Skin epidermis (tissue), 12 donors: Measurements from ENCODE around the gene RYK.
"Not testable (repeated sequence)": the region's sequence is repeated elsewhere in the genome, so short reads cannot be mapped to it uniquely, and the experiment has no call there.

Experiments
- H3K27ac ChIP-seq, 21 experiments: fragments of 200-600 bp; sonication (generic) in 11 of 21; one replicate each; pipeline ENCODE4 v1.5.0; 2020; ENCODE audit warnings: mild to moderate bottlenecking in 3 of 21, inconsistent platforms in 2 of 21, moderate library complexity in 2 of 21
- H3K4me3 ChIP-seq, 7 experiments: fragments of 200-600 bp; sonication (generic) in 2 of 7; one replicate each; pipeline ENCODE4 v1.5.0; 2020; ENCODE audit warnings: inconsistent platforms in 2 of 7, mild to moderate bottlenecking in 2 of 7, moderate library complexity in 1 of 7

RYK gene

DNA sequence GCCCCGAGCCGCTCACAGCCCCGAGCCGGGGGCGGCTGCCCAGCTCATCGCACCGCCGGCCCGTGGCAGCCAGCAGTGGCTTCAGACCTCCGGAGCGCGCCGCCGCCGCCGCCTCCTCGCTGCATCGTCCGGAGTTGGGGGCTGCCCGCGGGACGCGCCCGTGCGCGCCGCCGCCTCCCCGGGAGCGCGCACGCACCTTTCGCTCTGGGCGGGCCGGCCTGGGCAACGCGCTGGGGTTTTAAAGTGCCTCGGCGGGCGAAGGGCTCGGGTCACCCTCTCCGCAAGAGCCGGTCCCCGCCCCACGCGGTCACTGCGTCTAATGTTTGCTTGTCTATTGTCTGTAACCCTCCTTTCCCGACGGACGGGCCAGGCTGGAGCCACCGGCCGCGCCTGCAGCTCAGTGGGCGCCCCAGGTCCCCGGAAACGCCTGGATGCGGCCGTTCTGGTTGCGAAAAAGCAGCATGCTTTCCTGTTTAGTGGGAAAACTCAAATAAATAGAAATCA lies at the start of gene RYK:
Gene RYK (minus strand): TSS at position 143 of the 504 bp plus-strand sequence. CDS start 205 bp downstream, outside the sequence.
- Histone ChIP-seq H3K4me3 (peak within 1 kb of the TSS; percentile 64 to 90 (median 79)), H3K27ac (peak within 1 kb of the TSS; percentile 62 to 94 (median 87))

DNA sequence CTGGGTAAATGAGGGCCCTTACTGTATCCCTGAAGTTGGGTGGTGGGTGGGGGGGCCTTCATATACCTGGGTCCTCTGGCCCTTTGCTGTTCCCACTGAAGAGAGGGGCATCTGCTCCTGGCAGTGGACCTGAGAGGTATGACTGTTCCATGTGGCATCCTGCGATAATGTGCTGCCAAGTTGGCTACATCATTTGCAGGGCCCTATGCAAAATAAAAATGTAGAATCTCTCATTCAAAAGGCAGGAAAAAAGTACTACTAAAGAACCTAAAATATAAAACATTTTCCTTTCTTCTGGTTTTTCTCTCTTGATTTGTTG lies 49.2 kb upstream of the RYK start:
- no peak overlapping the region for H3K27ac ChIP-seq
- H3K4me3 ChIP-seq: no peak overlapping the region

GRCh38 chr3:134299185-134299887 lies 48.7 kb upstream of the RYK start:
- H3K27ac ChIP-seq: no peak overlapping the region

GRCh38 chr3:134298249-134298648 lies 47.6 kb upstream of the RYK start:
- no peak overlapping the region for H3K4me3 ChIP-seq
- H3K27ac ChIP-seq: no peak overlapping the region

More at GRCh38 chr3:134299185-134299887, 48.7 kb upstream of the RYK start:
- no peak overlapping the region for H3K4me3 ChIP-seq

GRCh38 chr3:134296616-134297015 lies 46.0 kb upstream of the RYK start:
- Histone ChIP-seq H3K27ac (no peak overlapping the region), H3K4me3 (no peak overlapping the region)

- H3K27ac ChIP-seq: no peak overlapping the region
- no peak overlapping the region for H3K4me3 ChIP-seq
These were observed 45.3 kb upstream of the RYK start for GRCh38 chr3:134295930-134296329.

DNA sequence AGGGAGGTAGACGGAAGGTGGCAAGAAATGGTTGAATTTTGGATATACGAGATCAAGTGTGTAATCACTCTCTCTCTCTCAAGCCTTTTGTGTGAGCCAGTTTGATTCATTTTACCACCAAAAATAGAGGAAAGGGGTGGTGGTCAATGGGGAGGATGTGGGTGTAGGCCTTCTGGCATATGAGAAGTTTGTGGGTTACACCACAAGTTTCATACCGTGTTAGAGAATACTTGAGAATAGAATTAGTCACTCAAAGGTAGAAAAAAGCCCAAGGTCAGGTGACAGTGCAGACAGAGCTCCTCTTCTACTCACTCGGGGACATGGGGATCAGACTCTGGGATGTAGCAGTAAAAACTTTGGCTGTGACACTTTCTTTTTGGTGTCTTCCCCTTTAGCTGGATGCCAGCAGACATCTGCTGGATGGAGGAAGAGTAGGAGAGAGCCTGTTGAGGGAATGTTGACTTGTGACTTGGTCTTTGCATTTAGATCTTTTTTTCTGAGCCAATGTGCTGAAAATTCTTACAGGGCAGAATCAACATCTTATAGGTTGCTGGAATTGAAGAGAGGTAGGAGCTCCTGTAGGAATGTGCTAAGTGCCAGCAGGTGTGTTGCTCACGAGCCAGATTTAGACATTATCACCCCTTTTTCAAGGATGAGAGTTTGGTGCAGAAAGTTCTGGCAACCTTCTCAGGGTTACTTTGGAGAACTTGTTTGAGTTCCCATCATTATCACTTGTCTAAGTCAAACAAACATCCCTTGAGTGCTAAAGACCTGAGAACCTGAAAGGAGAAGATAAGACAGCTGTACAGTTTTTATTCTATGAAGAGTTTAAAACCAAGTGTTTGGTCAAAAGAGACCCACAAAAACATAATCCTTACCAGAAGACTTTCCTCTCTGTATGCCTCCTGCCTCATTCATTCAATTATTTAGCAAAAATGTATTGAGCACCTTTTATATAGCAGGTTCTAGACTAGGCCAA lies 43.9 kb upstream of the RYK start:
- Histone ChIP-seq H3K4me3 (no peak overlapping the region), H3K27ac (no peak overlapping the region)

GRCh38 chr3:134291319-134292254 lies 40.9 kb upstream of the RYK start:
- H3K27ac ChIP-seq: peak overlapping the region in 10 of 21 experiments; percentile 14 to 59 (median 31)
- no peak overlapping the region for H3K4me3 ChIP-seq

GRCh38 chr3:134287512-134287911 lies 36.9 kb upstream of the RYK start:
- Histone ChIP-seq H3K4me3 (no peak overlapping the region), H3K27ac (no peak overlapping the region)

- Histone ChIP-seq H3K27ac (no peak overlapping the region), H3K4me3 (no peak overlapping the region)
These were observed 33.8 kb upstream of the RYK start for GRCh38 chr3:134284438-134284837.

GRCh38 chr3:134282659-134283047 lies 32.0 kb upstream of the RYK start:
- no peak overlapping the region for H3K4me3 ChIP-seq
- no peak overlapping the region for H3K27ac ChIP-seq

DNA sequence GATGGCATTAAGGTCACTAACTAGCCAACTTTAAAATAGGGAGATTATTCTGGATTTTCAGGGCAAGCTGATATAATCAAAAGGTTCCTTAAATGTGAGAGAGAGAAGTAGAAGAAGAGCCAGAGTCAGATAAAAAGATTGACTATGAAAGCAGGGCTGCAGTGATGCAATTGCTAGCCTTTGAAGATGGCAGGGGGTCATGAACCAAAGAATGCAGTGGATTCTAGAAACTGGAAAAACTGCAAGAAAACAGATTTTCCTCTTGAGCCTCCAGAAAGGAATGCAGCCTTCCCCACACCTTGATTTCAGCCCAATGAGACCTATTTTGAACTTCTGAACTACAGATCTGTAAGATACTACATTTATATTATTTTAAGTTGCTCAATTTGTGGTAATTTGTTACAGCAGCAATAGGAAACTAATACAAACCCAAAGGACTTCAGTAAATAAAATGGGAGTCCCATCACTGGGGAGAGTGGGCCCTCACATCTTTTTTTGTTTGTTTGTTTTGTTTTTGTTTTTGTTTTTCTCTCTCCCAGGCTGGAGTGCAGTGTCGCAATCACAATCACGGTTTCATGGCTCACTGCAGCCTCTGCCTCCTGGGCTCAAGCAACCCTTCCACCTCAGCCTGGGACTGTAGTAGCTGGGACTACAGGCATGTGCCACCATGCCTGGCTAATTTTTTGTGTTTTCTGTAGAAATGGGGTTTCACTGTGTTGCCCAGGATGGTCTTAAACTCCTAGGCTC lies 31.4 kb upstream of the RYK start:
- no peak overlapping the region for H3K4me3 ChIP-seq
- no peak overlapping the region for H3K27ac ChIP-seq

GRCh38 chr3:134279466-134279865 lies 28.8 kb upstream of the RYK start:
- H3K27ac ChIP-seq: no peak overlapping the region
- no peak overlapping the region for H3K4me3 ChIP-seq

- no peak overlapping the region for H3K27ac ChIP-seq
- no peak overlapping the region for H3K4me3 ChIP-seq
These were observed 26.5 kb upstream of the RYK start for GRCh38 chr3:134277066-134277660.

DNA sequence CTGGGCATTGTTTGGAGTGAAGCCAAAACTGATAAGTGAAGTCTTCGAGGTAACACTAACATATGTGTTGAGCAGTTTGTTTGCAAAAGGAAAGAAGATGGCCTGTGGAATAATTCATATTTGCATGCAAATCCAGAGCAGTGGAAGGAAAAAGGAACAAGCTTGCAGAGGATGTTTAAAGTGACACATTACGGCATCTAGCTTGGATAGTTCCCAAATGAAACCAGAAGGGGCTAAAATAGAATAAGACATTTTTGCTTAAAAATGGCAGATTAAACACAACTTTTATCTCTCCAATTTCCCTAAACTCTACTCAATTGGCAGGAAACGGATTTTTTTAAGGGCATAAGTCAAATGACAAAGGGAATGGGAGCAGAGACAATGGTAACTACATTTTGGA lies 25.4 kb upstream of the RYK start:
- H3K4me3 ChIP-seq: no peak overlapping the region
- H3K27ac ChIP-seq: no peak overlapping the region

- H3K4me3 ChIP-seq, H3K27ac ChIP-seq: not testable (repeated sequence)
These were observed 24.5 kb upstream of the RYK start for GRCh38 chr3:134275110-134275509.

- Histone ChIP-seq H3K27ac (no peak overlapping the region), H3K4me3 (no peak overlapping the region)
These were observed 23.9 kb upstream of the RYK start for GRCh38 chr3:134274571-134274970.

DNA sequence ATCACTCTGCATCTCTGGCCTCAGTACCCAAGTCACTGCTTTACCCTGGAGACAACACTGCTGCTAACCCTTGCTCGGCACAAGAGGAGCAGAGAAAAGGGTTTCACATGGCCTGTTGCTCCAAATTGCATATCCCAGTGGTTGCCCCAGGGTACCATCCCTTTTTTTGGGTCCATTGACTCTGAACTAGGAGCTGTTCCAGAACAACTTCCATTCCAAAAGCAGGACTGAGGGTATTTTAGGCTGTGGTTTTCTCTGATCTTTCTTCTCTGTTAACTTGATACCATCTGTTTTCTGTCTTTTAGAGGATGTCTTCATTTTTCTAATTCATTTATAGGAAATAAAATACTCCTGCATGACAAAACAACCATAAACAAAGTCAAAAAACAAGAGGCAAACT lies 17.3 kb upstream of the RYK start:
- no peak overlapping the region for H3K27ac ChIP-seq

GRCh38 chr3:134260987-134261386 lies 10.3 kb upstream of the RYK start:
- H3K27ac ChIP-seq: no peak overlapping the region
- H3K4me3 ChIP-seq: no peak overlapping the region

More for the DNA sequence above, 17.3 kb upstream of the RYK start:
- no peak overlapping the region for H3K4me3 ChIP-seq
